GM19438 (cell line): ENCODE data around the gene SETBP1.
A peak's percentile ranks its signal among the peaks of the same experiment; 100 is the strongest.

Source experiments
- ATAC-seq: cut with Tn5 transposase; IDR thresholded peaks from one replicate; pipeline ENCODE4 v1.9.1; 2021; ENCODE audit warnings: low read depth; ENCODE audit not compliant: unreplicated experiment

The SETBP1 gene

GRCh38 chr18:44679056-44679913 is 1.4 kb upstream of the SETBP1 start:
- ATAC-seq = peak; percentile 93

DNA sequence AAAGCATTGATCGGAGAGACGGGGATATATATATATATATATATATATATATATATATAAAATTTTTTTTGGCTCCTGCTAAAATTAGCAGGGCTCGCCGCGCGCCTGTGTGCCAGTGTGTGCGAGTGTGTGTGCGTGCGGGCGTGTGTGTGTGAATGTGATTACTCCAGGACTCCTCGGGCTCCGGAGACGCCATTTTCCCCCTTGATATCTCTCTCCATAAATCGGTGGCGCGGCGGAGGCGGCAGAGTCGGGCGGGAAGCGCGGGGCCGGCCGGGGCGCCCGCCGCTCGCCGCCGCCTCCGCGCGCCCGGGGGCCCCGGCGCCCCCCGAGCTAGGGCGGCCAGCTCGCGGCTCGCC is 795 bp upstream of the SETBP1 start:
- no peak for ATAC-seq

DNA sequence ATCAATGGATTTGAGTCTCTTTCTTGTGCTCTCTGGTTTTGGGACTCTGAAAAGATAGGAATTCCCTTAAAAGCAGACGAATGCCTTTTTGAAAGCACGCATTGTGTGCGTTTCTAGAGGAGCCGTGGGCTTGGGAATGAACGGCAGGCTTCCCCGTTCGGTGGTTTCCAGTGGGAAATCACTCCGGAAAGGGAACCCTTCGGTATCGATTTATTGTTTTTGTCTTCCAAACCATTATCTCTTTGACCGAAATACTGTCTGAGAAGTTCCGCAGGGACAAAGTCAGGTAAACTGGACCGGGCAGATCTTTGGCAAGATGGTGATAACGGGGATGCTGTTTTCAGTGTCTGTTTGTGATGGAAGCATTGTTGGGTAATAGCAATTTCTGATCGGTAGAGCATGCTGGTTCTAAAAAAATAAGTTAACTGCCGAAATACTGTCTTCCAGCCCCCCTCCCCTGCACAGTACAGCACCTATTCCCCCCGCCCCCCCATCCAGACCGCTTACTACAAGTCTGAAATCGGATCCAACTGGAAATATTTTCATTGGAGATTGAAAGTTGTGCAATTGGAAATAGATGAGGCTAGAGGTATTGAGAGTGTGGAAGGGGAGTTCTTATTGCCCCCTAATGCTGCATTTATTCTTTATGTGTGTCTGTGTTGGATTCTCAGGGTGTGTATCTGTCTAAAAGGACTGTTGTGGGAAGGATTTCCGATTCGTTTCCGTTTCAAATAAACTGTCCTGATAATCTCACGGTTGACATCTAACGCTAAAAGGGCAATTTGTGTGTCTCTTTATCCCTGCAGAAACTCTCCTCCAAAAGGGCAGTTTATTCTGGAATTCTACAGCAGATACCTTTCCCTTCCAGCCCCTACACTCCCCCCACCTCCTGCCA is 635 bp downstream of the SETBP1 start:
- ATAC-seq = no peak

- ATAC-seq = no peak
Observed at GRCh38 chr18:44682201-44682870, 1.6 kb downstream of the SETBP1 start.

DNA sequence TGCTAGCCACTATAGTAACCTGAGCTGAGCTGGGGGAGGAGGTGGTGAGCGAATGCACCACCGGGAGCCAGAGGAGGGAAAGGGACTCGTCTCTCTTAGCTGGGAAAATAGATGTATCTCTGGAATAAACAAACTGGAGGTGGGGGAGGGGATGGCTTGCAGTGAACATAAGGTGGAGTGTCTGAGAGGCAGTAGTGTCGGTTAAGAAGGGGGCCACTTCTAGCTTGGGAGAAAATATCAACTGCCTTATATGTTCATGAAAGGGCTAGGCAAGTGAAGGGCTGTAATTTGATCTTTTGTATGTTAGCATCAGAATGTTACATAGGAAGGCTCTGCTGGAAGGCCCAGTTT is 2.2 kb downstream of the SETBP1 start:
- no peak for ATAC-seq

GRCh38 chr18:44683556-44683955 is 2.9 kb downstream of the SETBP1 start:
- ATAC-seq = no peak

DNA sequence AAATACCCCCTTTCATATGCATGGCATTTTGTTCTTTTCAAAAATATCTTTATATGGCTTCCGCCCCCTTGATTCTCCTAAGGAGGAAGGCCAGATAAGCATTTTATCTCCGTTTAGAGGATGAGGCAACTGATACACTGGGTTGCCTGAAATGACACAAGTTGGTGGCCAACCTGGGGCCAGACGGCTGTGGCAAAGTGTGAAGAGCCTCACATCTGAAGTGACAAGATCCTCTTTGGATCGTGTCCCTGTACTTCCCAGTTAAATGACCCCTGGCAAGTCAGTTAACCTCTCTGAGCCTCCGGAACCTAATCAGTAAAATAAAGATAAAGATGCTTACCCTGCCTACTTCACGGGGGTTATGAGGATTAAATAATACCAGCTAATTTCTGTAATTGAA is 4.6 kb downstream of the SETBP1 start:
- no peak for ATAC-seq

GRCh38 chr18:44686156-44686555 is 5.5 kb downstream of the SETBP1 start:
- no peak for ATAC-seq

DNA sequence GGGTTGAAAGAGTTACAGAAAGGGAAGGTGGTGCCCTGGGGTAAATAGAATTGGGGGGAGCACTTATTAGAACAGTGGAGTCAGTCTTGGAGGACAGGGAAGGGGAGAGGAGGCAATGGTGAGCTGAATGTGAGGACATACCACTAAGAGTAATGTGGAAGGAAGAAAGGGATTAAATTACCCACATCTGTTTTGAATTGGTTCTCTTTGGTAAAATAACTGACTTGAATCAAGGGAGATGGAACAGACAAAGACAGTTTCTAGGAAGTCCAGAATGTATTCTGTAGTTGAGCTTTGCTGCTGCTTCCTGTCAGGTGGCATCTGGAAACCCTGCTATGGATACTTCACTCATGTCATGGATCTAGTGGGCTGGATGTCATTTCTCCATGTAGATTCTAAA is 6.7 kb downstream of the SETBP1 start:
- no peak for ATAC-seq

GRCh38 chr18:44689736-44690135 is 9.0 kb downstream of the SETBP1 start:
- ATAC-seq = no peak

GRCh38 chr18:44691148-44691925 is 10.6 kb downstream of the SETBP1 start:
- ATAC-seq = no peak

GRCh38 chr18:44693030-44693784 is 12.5 kb downstream of the SETBP1 start:
- no peak for ATAC-seq

- ATAC-seq = no peak
Observed at GRCh38 chr18:44695503-44695902, 14.8 kb downstream of the SETBP1 start.

DNA sequence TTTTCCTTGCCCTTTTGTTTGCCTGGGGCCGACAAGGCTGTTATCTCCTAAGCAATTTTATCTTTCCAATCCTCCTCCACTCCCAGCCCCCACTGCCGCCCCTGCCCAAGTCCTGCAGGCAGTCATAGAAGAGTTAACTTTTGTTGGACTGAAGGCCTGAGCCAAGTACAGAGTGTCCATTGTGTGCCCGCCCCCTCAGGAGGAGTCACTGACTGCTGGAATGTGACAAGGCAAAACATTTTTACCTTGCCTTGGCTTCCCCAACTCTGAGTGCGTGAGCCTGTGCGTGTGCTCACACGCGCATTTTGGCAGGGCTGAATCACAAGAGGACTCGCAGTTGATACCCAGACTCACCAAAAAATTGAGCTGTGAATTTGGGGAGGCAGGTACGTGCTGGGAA is 16.2 kb downstream of the SETBP1 start:
- no peak for ATAC-seq

DNA sequence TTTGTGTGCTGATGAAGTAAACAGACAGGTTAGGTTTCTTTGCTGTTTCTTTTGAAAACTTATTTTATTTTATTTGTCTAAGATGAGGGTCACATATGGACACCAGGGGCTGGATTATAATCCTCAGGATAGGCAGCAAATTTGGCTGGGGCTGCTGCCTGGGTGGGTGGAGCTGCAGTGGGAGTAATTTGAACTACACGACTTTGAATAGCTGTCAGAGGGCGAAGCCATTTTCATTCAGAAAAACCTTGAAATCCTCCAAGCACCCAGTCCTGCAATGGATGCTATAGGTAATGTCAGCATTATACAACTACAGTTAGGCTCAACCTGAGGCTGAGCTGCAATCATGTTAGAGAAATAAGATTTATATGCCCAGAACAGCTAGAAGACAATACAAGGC is 16.6 kb downstream of the SETBP1 start:
- ATAC-seq = no peak

DNA sequence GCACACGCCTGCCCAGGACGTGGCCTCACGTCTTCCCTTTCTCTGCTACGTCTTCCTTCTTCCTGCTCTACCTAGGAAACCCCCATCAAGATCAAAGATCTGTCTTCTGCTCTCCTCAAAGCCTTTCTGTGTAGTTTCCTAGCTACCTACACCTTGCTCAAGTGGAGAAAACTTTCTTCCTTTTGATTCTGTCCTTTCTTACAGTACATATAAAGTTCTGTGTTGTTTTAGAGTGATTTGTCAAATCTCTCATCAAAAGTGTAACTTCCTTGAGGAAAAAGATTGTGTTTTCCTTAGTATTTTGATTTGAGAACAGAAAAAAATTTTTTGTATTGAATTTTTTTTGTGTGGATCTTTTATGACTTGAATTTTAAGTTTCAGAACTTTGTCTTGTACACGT is 17.8 kb downstream of the SETBP1 start:
- no peak for ATAC-seq

- no peak for ATAC-seq
Observed at GRCh38 chr18:44699572-44700261, 19.0 kb downstream of the SETBP1 start.

DNA sequence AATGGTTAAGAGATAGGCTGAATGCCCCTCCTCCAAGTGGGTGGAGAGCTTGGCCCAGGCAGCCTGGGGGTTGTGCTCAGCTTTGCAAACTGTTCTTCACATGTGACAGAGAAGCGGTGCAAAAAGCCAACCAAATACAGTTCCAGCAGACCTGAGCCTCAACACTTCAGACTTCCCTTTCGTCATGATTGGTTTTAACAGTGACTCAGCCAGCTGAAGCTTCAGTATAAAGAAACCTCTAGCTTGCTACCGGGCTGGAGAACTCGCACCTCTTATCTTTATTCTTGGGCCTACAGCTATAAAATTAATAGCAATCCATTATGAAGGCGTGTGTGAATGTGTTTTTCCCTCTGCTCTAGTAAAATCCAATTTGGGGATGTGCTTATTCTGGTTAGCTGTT is 20.0 kb downstream of the SETBP1 start:
- no peak for ATAC-seq

- ATAC-seq = no peak
Observed at GRCh38 chr18:44701227-44701626, 20.5 kb downstream of the SETBP1 start.
